Measurements from ENCODE around the gene PLIN3. TPM values are rescaled to one million over a fixed set of nuclear protein-coding genes. Genes with fewer than 3 reads are reported as not detected.
"Not testable (repeated sequence)": the region's sequence is repeated elsewhere in the genome, so short reads cannot be mapped to it uniquely, and the experiment has no call there.

The PLIN3 gene, protein sequence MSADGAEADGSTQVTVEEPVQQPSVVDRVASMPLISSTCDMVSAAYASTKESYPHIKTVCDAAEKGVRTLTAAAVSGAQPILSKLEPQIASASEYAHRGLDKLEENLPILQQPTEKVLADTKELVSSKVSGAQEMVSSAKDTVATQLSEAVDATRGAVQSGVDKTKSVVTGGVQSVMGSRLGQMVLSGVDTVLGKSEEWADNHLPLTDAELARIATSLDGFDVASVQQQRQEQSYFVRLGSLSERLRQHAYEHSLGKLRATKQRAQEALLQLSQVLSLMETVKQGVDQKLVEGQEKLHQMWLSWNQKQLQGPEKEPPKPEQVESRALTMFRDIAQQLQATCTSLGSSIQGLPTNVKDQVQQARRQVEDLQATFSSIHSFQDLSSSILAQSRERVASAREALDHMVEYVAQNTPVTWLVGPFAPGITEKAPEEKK
- total RNA-seq, result 35.7 TPM

DNA sequence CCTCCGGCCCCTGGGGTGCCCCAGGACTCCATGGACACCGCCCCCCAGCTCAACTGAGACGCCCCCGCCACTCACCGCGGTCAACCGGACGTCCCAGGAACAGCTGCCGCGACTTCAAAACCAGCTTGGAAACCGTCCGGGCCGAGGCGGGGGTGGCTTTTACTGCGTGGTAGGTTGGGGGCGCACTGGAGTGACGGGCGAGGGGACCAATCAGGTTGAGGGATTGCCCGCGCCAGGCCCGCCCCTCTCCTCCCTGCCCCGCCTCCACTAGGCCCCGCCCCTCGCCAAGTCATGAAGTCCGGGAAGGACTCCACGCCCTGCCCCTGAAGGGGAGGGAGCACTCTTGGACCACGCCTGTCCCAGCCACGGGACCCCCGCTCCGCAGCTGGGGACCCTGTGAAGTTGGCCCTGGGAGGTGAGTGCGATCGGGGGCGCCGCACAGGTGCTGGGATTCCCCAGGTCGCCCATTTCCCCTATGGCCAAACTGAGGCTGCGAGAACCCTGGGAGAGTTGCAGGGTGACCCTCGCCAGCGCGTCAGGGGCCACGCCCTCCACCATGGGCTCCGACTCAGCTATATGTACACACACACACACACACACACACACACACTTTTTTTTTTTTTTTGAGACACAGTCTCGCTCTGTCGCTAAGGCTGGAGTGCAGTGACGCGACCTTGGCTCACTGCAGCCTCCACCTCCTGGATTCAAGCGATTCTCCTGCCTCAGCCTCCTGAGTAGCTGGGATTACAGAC is at the start of gene PLIN3:
Gene PLIN3, minus strand, starts transcription at position 134 of the 752 bp plus-strand sequence. CDS start 6,273 bp downstream, outside the sequence.
- DNase-seq (ENCODE audit: low spot score), result peak; percentile 98

DNA sequence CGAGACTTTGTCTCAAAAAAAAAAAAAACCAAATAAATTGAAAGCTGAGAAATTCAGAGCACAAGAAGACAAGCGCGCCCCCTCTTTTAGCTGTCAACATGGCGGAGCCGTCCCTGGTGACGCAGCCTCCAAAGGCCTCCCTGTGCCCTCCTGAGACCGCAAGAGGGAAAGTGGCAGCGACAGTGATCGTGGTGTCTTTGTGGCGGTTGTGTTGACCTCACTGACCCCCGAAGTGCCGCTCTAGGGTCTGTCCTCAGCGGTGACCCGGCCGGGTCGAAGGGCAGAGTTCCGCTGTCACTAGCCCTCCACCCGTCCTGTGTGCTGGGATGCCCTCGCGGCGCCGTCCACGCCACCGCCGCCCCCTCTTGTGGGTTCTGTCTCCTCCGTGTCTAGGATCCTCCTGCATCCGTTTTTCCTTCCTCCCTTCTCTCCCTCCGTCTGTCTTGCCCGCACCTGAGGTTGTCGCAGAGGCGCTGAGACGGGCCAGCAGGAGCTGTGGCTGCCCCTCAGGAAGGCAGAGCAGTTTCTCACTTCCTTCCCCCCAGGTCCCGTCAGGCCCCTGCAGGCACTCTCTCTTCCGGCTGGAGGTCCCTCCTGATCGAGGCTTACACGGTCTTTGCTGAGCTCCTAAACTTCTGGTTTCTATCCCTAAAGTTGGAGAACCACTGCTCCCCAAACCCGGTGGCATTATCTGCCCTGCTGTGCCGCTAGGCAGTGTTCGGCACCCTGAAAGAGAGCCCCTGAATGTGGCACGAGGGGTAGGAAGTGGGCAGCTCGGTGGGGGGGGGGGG is 49.0 kb upstream of the PLIN3 start:
- no peak for DNase-seq (ENCODE audit: low spot score)

DNA sequence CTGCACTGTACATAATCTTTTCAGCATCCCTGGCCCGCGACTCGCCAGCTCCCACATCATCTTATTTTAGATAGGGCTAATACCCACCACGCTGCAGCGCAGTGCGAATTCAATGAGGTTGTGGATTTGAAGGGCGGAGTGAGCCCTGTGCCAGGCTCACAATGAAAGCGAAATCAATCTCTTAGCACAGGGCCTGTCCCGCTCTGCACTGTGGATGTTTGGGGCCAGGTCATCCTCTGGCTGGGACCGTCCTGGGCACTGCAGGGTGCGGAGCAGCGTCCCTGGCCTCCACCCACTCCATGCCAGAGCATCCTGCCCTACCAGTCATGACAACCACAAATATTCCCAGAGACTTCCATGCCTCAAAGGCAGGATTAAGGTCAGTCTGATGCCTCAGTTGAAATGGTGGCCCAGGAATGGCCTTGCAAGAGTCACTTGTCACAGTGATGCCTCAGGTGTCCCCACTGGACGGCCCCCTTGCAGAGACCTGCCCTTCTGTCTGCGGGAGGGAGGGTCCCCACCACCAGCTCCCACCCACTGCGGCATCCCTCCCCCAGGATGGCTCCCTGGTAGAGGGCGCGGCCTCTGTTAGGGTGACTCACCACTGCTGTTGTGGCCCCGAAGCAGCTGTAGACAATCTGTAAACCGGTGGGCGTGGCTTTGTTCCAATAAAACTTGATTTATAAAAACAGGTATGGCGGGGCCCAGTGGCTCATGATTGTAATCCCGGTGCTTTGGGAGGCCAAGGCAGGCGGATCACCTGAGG is 47.5 kb upstream of the PLIN3 start:
- DNase-seq (ENCODE audit: low spot score), result peak; percentile 51

DNA sequence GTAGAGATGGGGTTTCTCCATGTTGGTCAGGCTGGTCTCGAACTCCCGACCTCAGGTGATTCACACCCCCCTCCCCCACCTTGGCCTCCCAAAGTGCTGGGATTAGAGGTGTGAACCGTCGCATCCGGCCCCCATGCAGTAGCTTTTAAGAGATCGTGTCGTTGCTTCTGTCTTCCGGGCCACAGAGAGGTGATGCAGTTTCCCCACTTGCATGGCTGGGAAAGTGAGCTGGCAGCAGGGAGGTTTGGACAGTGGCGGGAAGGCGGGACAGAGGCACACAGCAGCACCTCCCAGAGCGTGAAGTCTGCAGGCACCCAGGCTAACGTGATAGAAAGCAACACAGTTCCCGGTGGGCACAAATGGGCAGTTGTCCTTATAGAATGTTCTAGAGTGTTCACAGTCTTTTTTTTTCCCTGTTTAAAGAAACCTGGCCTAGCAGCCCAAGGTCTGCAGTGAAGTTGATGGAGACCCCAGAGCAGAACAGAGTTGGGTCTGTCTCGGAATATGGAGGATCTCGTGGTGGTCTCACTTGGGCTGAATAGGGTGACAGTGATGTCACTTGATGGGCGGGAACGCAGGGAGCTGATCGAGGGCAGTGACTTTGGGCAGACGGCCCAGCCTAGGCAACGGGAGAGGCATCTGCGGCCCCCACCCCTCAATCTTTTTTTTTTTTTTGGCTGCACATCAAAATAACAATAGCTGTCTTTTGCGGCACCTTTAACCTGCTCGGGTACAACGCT is 46.7 kb upstream of the PLIN3 start:
- DNase-seq (ENCODE audit: low spot score), result no peak

DNA sequence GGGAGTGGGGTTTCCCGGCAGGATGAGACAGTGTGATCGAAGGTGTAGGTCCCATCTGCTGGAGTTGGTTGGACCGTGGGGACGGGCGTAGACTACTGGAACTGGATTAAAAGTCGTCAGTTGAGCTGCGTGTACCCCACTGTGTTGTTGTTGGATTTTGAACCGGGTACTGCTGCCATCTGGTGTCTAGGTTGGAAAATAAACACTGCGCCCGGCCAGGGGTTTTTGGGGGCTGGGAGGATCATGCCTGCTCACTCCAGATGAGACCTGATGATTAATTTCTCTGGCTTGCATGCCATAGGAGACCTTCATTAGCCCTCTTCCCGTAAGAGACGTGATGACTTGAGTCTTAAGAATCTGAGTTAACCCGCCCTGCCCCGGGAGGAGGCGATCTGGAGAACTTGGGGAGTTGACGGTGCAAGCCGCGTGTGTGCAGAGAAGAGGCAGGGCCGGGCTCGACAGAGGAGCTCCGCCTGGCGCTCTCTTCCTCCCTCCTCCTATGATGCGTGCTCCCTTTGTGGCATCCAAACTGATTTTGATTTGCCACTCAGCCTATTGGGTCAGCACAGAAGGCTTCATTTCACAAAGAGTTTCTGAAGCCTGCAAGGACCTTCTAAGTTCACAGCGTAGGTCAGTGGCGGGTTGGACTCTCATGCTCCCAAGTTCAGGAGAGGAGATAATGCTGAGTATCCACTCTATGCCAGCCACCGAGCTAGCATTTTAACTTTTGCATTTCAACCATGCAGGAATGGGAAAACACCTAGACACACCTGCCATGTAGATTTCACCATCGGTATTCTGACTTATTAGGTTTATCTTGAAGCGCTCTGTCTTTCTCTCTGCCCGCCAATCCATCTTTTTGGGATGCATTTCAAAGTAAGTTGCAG is 44.6 kb upstream of the PLIN3 start:
- DNase-seq (ENCODE audit: low spot score), result peak; percentile 77

DNA sequence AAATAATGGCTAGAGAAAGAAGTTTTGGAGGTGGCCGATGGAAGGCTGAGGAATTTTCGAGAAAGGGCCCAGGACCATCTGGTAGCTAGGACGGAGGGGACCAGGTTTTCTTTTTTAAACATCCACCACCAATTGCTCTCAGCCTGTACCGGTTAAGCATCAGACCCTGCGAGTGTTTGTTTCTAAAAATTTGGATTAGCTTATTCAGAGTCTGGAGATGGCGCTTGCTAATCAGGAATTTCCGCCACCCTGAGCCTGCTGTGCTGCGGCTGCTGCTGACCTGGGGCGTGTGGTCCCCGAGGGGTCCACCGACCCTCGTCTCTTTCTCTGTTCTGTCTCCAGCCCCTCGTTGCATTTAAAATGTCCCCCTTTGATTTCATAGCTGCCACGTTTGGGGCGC is 43.8 kb upstream of the PLIN3 start:
- no peak for DNase-seq (ENCODE audit: low spot score)

DNA sequence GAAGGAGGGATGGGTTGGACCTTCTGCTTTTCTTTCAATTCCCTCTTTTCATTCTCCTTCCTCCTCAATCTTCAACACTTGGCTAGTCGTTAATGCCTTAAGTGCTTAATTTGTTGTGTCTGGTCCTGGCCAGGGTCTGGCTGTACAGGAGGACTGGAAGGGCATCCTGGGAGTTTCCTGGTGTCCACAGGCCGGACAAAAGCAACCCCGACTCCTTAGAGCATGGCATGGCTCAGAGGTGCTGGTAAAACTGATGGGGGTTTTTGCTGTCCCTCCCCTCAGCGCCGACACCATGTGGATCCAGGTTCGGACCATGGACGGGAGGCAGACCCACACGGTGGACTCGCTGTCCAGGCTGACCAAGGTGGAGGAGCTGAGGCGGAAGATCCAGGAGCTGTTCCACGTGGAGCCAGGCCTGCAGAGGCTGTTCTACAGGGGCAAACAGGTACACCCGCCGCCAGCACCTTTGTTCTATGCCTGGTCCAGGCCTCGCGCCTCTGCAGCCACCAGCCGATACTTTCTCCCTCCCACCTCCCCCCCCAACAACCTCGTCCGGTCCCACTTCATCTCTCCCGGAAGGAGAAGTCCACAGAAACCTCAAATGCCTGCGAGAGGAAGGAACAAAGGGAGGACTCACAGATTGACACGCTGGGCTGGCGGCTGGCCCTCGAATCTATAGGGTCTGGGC is 43.3 kb upstream of the PLIN3 start:
- no peak for DNase-seq (ENCODE audit: low spot score)

DNA sequence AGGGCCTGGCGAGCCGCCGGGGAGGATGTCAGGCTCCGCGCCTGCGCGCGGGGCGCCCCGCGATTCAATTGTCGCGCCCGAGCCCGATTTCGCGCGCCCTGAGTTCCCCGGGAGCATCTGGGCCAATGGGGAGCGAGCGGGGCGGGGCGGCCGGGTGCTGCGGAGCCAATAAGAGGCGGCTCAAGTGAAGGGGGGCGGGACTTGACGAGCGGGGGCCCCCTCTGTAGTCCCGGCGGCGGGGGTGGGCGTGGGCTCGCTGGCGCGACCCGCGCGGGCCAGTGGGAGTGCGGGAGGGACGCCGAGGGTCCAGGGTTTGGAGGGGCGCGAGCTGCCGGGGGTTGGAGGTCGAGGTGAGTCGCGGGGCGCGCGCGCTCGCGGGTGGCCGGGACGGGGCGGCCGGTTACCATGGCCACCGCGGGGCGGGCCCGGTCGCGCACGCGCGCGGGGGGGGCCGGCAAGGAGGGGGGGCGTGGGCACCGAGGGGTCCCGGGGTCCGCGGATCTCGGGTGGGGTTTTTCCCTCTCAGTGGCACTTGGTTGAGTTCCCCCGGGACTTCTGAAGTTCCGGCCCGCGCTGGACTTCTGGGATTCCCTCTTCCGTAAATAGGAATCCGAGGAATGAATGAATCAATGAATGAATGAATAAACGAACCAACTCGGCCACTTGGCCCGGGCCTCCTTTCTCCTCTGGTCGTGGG is 42.6 kb upstream of the PLIN3 start:
- peak; percentile 89 for DNase-seq (ENCODE audit: low spot score)

DNA sequence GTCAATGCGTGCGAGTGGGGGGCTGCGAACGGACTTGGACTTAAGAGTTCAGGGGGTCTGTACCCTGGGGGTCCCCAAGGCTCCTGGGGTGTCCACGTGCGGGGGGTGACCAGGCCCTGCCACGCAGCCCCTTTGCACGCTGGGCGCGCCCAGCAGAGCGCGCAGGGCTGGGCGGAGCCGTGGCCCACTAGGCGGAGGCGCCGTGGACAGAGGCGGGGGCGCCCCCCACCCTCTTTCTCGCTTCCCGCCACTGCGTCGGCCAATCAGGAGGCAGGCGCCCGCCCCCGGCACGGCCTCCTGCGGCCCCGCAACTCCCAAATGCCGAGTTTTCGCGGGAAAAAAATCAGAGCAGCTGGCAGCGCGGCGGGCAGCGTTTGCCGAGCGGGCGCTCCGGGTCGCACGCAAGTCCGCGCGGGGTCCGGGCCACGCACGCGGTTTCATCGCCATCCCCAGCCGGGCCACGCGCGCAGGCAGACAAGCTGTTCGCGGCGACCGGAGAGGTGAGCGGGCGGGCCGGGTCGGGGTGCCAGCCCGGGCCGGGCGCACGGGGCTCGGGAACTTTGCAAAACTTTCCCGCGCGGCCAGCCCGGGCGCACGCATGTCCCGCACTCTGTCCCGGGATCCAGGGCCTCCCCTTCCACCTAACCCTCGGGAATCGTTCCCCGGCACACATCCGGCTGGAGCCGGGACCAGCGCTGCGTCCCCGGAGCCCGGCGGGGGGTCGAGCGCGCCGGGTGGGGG is 41.9 kb upstream of the PLIN3 start, which contains the start of gene UHRF1:
Gene UHRF1, plus strand, starts transcription at position 346 of the 741 bp plus-strand sequence. CDS start 1,385 bp downstream, outside the sequence.
- DNase-seq (ENCODE audit: low spot score), result no peak

DNA sequence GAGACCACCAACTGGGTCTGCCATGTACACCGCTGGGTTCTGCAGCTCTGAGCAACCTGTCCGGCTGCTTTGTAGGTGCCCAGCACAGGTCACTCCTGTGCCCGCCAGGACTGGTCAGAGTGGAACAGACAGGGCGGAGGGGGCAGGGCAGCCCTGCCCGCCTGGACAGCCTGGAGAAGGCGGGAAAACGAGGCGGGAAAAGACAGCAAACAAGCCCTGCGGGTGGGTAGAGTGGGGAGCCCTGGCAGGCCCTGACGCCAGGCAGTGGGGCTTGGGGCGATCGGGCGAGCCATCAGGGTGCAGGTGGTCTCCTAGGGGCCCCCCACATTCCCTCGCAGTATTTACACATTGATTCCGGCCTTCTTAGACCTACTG is 41.3 kb upstream of the PLIN3 start:
- no peak for DNase-seq (ENCODE audit: low spot score)

DNA sequence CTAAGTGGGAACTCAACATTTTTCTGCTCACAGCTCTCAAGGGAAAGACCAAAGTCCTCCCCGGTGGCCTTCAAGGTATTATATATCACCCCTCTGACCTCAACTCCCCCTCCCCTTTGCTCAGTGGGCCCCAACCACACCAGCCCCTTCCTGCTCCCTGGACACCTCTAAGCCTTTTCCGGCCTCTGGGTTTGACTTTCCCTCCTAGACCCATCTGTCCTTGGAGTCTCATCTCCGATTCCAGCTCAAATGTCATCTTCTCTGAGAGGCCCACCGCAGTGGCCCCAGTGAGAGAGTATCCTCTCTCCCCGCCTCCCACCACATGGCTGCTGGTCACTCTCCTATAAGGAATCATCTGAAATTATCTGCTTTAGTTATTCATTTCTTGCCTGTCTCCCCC is 40.9 kb upstream of the PLIN3 start:
- DNase-seq (ENCODE audit: low spot score), result no peak

DNA sequence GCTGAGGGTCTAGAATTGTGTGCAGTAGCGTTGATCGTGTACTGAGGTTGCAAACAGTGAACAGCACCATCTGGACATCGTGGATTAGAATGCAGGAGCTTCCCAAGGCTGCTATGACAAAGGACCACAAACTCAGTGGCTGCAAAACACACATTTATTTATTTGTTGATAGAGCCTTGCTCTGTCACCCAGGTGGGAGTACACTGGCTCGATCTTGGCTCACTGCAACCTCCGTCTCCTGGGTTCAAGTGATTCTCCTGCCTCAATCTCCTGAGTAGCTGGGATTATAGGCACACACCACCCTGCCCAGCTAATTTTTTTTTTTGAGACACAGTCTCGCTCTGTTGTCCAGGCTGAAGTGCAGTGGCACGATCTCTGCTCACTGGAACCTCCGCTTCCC is 39.5 kb upstream of the PLIN3 start:
- DNase-seq (ENCODE audit: low spot score), result no peak

DNA sequence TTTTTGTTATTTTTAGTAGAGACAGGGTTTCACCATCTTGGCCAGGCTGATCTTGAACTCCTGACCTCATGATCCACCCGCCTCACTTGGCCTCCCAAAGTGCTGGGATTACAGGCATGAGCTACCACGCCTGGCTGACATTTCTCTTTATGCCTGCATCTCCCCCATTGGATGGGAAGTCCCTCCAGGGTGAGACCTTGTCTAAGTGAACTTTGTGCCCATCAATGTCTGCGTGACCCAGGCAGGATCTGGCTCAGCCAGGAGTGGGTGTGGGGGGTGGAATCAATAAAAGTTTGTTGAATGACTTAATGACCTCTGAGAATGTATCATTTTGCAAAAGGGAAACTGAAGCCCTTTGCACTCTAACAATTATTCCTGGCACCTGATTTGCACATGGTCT is 37.0 kb upstream of the PLIN3 start:
- no peak for DNase-seq (ENCODE audit: low spot score)

DNA sequence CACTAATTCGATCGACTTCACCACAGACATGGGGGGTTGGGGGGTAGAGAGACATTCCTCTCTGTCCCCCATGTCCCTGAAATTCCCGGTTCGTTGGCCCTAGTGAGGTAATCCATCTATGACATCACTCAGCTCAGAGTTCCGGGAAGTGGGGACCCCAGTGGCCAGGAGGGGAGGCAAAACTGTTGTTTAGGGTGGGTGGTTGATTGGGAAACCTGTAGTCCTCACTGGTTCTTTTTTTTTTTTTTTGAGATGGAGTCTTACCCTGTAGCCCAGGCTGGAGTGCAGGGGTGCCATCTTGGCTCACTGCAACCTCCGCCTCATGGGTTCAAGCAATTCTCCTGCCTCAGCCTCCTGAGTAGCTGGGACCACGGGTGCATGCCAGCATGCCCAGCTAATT is 35.3 kb upstream of the PLIN3 start, which contains the start of gene ARRDC5:
Gene ARRDC5, minus strand, starts transcription at position 101 of the 400 bp plus-strand sequence. Its CDS starts 71 bp downstream, at position 30.
- no peak for DNase-seq (ENCODE audit: low spot score)

DNA sequence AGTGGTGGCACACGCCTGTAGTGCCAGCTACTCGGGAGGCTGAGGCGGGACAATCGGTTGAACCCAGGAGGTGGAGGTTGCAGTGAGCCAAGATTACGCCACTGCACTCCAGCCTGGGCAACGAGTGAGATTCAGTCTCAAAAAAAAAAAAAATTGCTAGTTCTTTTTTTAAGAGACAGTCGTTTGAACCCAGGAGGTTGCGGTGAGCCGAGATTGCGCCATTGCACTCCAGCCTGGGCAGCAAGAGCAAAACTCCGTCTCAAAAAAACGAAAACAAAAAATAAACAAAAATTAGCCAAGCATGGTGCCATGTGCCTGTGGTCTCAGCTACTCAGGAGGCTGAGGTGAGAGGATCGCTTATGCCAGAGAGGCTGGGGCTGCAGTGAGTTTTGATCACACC is 33.4 kb upstream of the PLIN3 start:
- DNase-seq (ENCODE audit: low spot score), result not testable (repeated sequence)

DNA sequence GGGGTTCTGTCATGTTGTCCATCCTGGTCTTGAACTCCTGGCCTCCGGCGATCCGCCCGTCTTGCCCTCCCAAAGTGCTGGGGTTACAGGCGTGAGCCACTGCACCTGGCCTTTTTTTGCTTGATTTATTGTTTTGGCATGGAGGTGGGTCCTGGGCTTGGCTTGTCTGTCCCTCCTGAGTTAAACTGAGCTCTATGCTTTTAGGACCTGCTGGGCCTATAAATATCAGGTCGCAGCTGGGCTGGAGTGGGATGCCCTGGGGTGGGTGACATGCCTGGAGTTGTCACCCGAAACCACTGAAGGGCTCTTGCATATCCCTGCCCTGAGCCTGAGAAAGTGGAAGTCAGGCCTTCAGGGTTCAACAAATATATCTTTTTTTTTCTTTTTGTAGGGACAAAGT is 29.7 kb upstream of the PLIN3 start:
- no peak for DNase-seq (ENCODE audit: low spot score)

DNA sequence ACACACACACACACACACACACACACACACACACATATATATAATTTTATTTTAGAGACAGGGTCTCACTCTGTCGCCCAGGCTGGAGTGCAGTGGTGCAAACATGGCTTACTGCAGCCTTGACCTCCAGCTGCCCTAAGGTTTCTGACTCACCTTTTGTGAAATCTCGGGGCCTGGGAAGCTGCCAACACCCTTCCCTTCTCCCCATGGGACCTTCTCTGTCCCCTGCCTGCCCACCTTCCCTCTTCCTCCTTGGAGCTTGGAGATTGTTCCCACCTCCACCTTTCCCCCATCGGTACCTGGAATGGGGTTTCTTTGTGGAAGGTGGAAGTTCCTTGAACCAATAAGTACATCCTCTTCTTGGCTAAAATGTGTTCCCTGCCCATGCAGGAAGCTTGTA is 28.9 kb upstream of the PLIN3 start:
- no peak for DNase-seq (ENCODE audit: low spot score)

DNA sequence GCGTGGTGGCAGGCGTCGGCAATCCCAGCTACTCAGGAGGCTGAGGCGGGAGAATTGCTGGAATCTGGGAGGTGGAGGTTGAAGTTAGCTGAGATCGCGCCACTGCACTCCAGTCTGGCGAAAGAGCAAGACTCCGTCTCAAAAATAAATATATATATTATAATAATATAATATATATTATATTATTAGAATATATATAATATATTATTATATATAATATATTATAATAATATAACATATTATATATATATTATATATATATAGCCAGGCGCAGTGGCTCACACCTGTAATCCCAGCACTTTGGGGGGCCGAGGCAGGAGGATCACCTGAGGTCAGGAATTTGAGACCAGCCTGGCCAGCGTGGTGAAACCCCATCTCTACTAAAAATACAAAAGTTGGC is 25.5 kb upstream of the PLIN3 start:
- DNase-seq (ENCODE audit: low spot score), result not testable (repeated sequence)

Measured in ureter (tissue), 1 donor.